Esophagus squamous epithelium (tissue), 5 donors: Measurements from ENCODE around the gene HMG20A. TPM values are rescaled to one million over a fixed set of nuclear protein-coding genes. Genes with fewer than 3 reads are reported as not detected.

Experiments used
- DNase-seq: peaks from one replicate; lab custom pipeline; 2025; lab: John Stamatoyannopoulos, UW
- H3K27ac ChIP-seq, 4 donors: fragments of 200-600 bp; sonication (generic); one replicate each; pipeline ENCODE4 v1.5.1; 2016 to 2019; ENCODE audit warnings: mild to moderate bottlenecking in 1 of 4
- H3K27me3 ChIP-seq, 4 donors: fragments of 200-600 bp; sonication (generic); 1 replicate in 3 of 4; 2 replicates in 1 of 4; pipeline versions ENCODE4 v1.5.1 to v1.6.0; 2017 to 2021; ENCODE audit warnings: antibody characterized with exemption in 1 of 4
- H3K36me3 ChIP-seq, 3 donors: fragments of 200-600 bp; sonication (generic); one replicate each; pipeline ENCODE4 v1.5.1; 2016 to 2019
- H3K4me1 ChIP-seq, 3 donors: fragments of 200-600 bp; sonication (generic); one replicate each; pipeline ENCODE4 v1.5.1; 2017 to 2019
- H3K4me3 ChIP-seq, 4 donors: fragments of 200-600 bp; sonication (generic); 1 replicate in 3 of 4; 2 replicates in 1 of 4; pipeline ENCODE4 v1.5.1; 2016 to 2019; ENCODE audit warnings: mild to moderate bottlenecking in 2 of 4, moderate library complexity in 1 of 4
- H3K9me3 ChIP-seq, 3 donors: fragments of 200-600 bp; sonication (generic); one replicate each; pipeline ENCODE4 v1.5.1; 2016 to 2019
- POLR2A ChIP-seq, 4 donors: fragments of 450-650 bp; IDR thresholded peaks; one replicate each; pipeline ENCODE4 v1.6.1; 2017; ENCODE audit warnings: antibody characterized with exemption in 4 of 4, mild to moderate bottlenecking in 4 of 4, moderate library complexity in 3 of 4
- WGBS, 2 donors: methylation state at CpG; one replicate each; pipeline ENCODE4 v1.1.5; 2018; 5-methylcytosine and 5-hydroxymethylcytosine counted together
- intact Hi-C: fragments of 100-400 bp; cut with DNase I; formaldehyde crosslinking; loops from one replicate; pipeline ENCODE4 v1.15.0; 2022
- total RNA-seq, 4 donors: library from RNA; depleted of rRNA; stranded (reverse); fragments of >200 nt; gene quantifications; one replicate each; pipeline ENCODE4 v1.1.0, GENCODE V29; 2016
- TF ChIP-seq, protein P1 (sequence below), 6 experiments: fragments of 450-650 bp in 4 of 6; fragments of 200-600 bp in 2 of 6; sonication (generic) in 2 of 6; IDR thresholded peaks; one replicate each; pipeline ENCODE4 v1.5.1; 2016 to 2019; ENCODE audit warnings: antibody characterized with exemption in 6 of 6, mild to moderate bottlenecking in 4 of 6, moderate library complexity in 4 of 6
- donor health status: DM: yes; HTN: yes; CAD: no.

HMG20A gene
- total RNA-seq, 4 donors from 2014 or later = 7.9 to 22.7 (median 12.9) TPM

- Histone ChIP-seq H3K4me3 (no peak overlapping the region), H3K36me3 (no peaks in the 10 kb centered on the region), H3K27me3 (no peaks in the 10 kb centered on the region), H3K9me3 (no peaks in the 10 kb centered on the region), H3K4me1 (peaks cover 16 to 58% (median 29%) of the 10 kb centered on the region in 3 donors), H3K27ac (no peak overlapping the region)
- no peak for TF ChIP-seq POLR2A (IDR thresholded peaks at IDR 0.05)
- TF ChIP-seq, protein P1, sequence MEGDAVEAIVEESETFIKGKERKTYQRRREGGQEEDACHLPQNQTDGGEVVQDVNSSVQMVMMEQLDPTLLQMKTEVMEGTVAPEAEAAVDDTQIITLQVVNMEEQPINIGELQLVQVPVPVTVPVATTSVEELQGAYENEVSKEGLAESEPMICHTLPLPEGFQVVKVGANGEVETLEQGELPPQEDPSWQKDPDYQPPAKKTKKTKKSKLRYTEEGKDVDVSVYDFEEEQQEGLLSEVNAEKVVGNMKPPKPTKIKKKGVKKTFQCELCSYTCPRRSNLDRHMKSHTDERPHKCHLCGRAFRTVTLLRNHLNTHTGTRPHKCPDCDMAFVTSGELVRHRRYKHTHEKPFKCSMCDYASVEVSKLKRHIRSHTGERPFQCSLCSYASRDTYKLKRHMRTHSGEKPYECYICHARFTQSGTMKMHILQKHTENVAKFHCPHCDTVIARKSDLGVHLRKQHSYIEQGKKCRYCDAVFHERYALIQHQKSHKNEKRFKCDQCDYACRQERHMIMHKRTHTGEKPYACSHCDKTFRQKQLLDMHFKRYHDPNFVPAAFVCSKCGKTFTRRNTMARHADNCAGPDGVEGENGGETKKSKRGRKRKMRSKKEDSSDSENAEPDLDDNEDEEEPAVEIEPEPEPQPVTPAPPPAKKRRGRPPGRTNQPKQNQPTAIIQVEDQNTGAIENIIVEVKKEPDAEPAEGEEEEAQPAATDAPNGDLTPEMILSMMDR (IDR thresholded peaks at IDR 0.05) = no peak
- 42 to 46% methylated on average over 2 of the region's 2 CpGs for WGBS, 2 donors
- intact Hi-C loops = loop anchor here (10.0 kb wide), 1 partner anchor 309 kb away; no protein-coding TSS in a partner anchor
- no peak for DNase-seq
These were observed 73.6 kb downstream of the HMG20A start for GRCh38 chr15:77494073-77494867.

- intact Hi-C loops = loop anchor here (10.0 kb wide), 1 partner anchor 310 kb away; no protein-coding TSS in a partner anchor
- peaks cover 16 to 60% (median 29%) of the 10 kb centered on the region in 3 donors for H3K4me1 ChIP-seq
- H3K27ac ChIP-seq = peak overlapping the region in 2 of 4 donors; percentile 72 to 84
These were observed 74.3 kb downstream of the HMG20A start for GRCh38 chr15:77494964-77495363.

DNA sequence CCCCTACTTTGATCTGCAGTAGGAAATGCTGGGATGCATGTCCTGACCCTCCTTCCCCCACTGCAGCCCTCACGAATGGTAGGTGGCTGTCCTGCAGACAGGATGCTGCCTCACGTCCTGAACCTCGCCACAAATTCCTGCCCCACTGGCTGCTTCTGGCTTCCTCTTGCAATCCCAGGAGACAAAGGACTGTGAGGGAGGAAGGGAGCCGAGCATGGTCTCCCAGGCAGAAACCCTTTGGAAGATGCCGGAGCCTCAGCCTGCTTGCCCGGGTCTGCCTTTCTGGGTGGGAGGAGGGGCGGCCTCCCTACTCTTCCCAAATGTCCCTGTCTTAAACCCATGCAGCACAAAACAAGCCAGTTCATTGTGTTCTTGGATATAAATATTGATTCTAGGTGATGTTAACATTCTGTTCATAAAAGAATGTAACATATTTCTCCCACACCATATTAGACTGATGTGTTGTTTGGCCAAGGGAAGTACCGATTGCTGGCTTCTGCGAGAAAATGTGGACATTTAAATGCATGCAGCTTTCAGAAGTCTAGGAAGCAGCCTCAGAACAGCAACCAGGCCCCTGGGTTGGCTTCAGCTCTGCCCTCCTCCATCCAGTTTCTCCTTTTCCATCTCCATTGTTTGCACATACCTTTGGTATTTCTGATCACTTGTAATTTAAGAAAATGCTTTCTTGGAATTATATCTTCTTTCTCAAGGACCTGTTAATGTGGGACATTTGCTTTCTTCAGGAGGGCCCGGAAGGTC lies 75.3 kb downstream of the HMG20A start:
- H3K27ac ChIP-seq = peak overlapping the region in 3 of 4 donors; percentile 72 to 84 (median 78)
- no peaks in the 10 kb centered on the region for H3K27me3 ChIP-seq
- TF ChIP-seq, protein P1 (IDR thresholded peaks at IDR 0.05) = no peak
- TF ChIP-seq POLR2A (IDR thresholded peaks at IDR 0.05) = no peak
- no peaks in the 10 kb centered on the region for H3K9me3 ChIP-seq
- DNase-seq = no peak
- intact Hi-C loops = loop anchor here (10.0 kb wide), 1 partner anchor 311 kb away; no protein-coding TSS in a partner anchor
- 64 to 65% methylated on average over 10 of the region's 10 CpGs for WGBS, 2 donors
- peak overlapping the region in 1 of 4 donors; percentile 44 for H3K4me3 ChIP-seq
- H3K36me3 ChIP-seq = no peaks in the 10 kb centered on the region
- peaks cover 16 to 70% (median 29%) of the 10 kb centered on the region in 3 donors for H3K4me1 ChIP-seq

More at GRCh38 chr15:77494964-77495363, 74.3 kb downstream of the HMG20A start:
- Histone ChIP-seq H3K9me3 (no peaks in the 10 kb centered on the region), H3K36me3 (no peaks in the 10 kb centered on the region), H3K27me3 (no peaks in the 10 kb centered on the region), H3K4me3 (no peak overlapping the region)
- DNase-seq = no peak
- TF ChIP-seq POLR2A (IDR thresholded peaks at IDR 0.05) = no peak
- TF ChIP-seq, protein P1 (IDR thresholded peaks at IDR 0.05) = no peak
- 84 to 90% methylated on average over 7 of the region's 7 CpGs for WGBS, 2 donors

GRCh38 chr15:77496715-77497109 lies 76.0 kb downstream of the HMG20A start:
- Histone ChIP-seq H3K9me3 (no peaks in the 10 kb centered on the region), H3K4me3 (peak overlapping the region in 2 of 4 donors; percentile 20 to 44), H3K27me3 (no peaks in the 10 kb centered on the region), H3K36me3 (no peaks in the 10 kb centered on the region), H3K4me1 (peaks cover 16 to 73% (median 29%) of the 10 kb centered on the region in 3 donors), H3K27ac (peak overlapping the region; percentile 56 to 84 (median 75))
- DNase-seq = no peak
- 13 to 25% methylated on average over 9 to 11 of the region's 16 CpGs for WGBS, 2 donors
- intact Hi-C loops = loop anchor here (10.0 kb wide), 1 partner anchor 312 kb away; no protein-coding TSS in a partner anchor
- TF ChIP-seq POLR2A (IDR thresholded peaks at IDR 0.05) = no peak
- TF ChIP-seq, protein P1 (IDR thresholded peaks at IDR 0.05) = peak; percentile 81 to 93 (median 86)
